Medulla oblongata (tissue), 1 donor: ENCODE data around the gene SLC35D3.
"Not testable (repeated sequence)": the region's sequence is repeated elsewhere in the genome, so short reads cannot be mapped to it uniquely, and the experiment has no call there.

Source experiments
- DNase-seq: peaks from one replicate; pipeline ENCODE4 v3.0.0-alpha.2; 2015; ENCODE audit errors: extremely low spot score

SLC35D3 gene

GRCh38 chr6:136964398-136964797 lies 42.3 kb downstream of the SLC35D3 start:
- no peak for DNase-seq

GRCh38 chr6:136967876-136968752 lies 46.0 kb downstream of the SLC35D3 start:
- DNase-seq: peak; percentile 76

- no peak for DNase-seq
These were observed 46.7 kb downstream of the SLC35D3 start for GRCh38 chr6:136968837-136969236.

GRCh38 chr6:136969433-136969832 lies 47.3 kb downstream of the SLC35D3 start:
- no peak for DNase-seq

GRCh38 chr6:136969930-136970329 lies 47.8 kb downstream of the SLC35D3 start:
- DNase-seq: no peak

GRCh38 chr6:136971609-136972008 lies 49.5 kb downstream of the SLC35D3 start:
- DNase-seq: no peak

- not testable (repeated sequence) for DNase-seq
These were observed 51.7 kb downstream of the SLC35D3 start for GRCh38 chr6:136973781-136974180.
